HG03460 (cell line): ENCODE measurements around the gene SYT9.
"Not testable (repeated sequence)": the region's sequence is repeated elsewhere in the genome, so short reads cannot be mapped to it uniquely, and the experiment has no call there.

Experiments used
- ATAC-seq: cut with Tn5 transposase; IDR thresholded peaks from one replicate; pipeline ENCODE4 v1.9.1; 2021; ENCODE audit not compliant: unreplicated experiment

The SYT9 gene

DNA sequence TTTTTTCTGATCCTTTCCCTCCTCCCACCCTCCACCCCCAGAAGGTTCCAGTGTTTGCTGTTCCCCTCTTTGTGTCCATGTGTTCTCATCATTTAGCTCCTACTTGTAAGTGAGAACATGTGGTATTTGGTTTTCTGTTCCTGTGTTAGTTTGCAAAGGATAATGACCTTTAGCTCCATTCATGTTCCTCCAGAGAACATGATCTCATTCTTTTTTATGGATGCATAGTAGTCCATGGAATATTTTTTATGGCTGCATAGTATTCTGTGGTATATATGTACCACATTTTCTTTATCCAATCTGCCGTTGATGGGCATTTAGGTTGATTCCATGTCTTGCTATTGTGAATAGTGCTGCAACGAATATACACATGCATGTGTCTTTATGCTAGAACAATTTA, 83.7 kb downstream of the SYT9 start:
- not testable (repeated sequence) for ATAC-seq

DNA sequence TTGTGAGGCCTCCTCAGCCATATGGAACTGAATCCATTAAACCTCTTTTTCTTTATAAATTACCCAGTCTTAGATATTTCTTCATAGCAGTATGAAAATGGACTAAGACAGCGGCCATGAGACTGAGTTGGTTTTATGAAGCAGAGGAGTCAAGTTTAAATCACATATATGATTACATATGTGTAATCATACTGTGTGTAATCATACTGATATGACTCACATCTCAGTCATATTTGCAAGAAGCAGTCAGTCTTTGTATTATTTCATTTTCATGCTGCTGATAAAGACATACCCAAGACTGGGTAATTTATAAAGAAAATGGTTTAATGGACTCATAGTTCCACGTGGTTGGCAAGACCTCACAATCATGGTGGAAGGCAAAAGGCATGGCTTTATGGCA, 89.8 kb downstream of the SYT9 start:
- no peak for ATAC-seq

DNA sequence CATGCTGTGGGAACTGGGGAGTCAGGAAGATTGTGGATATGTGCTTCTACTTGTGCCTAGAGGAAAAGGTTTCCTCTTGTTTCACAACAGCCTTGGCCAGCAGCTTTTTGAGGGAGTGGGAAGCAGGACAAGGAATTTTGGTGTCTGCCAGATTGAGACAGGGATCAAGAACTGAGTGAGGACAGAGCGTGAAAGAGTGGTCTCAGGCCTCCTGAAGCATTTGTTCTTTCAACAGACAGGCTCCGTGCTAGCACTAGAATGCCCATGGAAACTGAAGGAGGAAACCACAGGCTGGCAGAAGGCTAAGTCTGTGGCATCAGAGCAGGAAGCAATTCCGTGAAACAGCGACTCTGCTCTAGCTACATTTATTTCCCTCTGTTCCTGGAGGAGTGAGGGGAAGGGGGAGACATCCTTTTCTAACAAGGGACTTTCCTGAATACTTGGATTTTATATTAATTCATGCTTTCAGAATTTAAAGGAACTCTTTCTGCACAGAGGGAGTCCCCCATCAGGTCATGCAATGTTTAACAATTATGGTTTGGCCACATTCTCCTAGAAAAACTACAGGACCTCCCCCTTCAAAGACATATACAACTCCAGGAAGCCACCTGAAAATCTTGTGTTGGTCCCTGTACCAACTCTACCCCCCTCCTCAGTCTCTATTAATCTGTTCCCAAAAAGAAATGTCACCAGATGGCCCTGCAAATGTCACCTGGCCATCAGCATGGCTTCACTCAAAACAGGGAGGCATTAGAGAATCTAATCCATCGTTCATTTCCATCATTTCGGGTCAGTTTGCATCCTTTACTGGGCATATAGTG, 96.1 kb downstream of the SYT9 start:
- ATAC-seq, result no peak

DNA sequence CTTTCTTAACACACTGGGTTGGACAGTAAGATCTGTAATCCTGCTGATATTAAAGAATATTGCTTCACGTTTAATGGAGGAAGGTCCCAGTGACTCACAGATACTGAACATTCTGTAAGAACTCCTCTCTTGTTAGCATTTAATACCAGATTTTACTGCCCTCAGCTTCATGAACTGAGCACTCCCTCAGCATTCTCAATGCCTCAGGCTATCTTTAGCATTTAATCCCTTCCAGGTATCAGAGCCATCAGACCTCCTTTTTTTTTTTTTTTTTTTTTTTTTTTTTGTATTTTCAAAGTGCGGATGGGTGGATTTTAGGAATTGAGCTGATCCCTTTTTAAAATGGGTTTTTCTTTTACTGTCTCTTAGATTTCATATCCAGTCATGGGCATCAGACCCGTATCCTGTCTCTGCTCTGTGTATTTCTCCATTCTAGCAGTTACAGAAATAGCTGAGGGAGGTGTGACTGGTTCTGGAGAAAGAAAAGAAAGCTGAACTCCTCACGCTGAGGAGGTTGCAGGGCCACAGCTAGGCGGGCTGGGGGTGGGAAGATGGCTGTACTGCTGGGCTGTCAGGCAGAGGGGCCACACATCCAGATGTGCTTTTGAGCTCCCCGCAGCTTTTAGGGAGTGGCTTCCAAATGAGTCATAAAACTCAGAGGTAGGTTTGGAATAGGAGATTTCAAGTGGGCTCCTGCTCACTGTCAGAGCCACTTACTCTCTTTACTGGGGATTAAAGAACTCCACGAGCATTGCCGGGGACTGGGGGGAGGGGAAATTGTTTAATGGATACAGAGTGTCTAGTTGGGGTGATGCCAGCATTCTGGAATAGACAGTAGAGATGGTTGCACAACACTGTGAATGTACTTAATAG, 97.0 kb downstream of the SYT9 start:
- ATAC-seq, result no peak

DNA sequence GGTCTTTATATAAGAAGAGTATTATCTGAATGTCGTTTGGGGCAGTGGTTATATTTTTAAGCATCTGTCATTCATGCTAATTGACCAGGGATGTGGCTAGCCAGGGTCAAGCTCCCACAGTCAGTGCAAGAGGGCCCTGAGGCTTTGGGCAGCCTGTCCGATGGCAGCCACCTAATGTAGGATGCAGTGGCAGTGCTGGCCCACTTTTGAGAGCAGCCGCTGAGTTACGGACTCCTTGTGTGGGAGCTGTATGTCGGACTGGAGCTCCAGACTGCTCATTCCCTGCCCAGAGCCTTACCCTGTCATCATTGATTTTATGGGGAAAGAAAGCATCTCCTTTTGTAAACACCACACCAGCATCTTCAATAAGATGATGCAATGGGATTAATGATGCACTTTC, 99.5 kb downstream of the SYT9 start:
- no peak for ATAC-seq

DNA sequence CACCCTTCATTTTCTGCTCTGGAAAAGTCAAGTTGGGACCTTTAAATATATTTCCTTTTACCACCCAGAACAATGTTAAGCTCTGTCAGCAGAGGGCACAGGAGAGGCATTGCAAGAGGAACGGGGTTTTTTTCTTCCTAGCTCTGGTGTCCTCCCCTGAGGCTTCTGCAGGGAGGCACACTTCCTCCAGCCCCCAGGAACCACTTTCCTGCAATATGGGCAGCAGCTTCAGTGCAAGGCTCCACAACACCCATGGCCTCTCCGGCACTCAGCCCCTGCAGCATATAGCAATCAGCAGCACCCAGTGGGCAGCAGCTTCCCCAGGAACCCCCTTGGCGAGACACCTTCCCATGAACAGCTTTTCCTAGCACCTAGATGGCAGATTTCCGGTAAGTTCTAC, 101.4 kb downstream of the SYT9 start:
- ATAC-seq, result no peak

DNA sequence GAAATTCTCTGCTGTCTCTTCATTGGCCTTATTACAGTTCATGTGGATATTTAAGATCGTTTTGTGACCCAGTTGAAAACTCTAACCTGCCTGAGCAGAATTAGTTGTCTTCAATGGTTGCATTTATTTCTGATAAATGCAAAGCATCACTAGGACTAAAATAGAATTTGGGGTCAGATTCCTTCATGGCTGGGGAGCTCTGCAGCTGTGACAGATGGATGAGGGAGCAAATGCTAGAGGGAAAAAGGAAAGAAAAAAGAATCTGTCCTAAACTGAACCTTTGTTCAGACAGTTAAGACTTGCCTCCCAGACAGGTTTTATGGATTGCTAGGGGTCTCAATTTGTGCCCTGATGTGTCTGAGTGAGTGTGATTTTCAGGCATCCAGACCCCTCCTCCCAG, 113.0 kb downstream of the SYT9 start:
- ATAC-seq, result no peak

DNA sequence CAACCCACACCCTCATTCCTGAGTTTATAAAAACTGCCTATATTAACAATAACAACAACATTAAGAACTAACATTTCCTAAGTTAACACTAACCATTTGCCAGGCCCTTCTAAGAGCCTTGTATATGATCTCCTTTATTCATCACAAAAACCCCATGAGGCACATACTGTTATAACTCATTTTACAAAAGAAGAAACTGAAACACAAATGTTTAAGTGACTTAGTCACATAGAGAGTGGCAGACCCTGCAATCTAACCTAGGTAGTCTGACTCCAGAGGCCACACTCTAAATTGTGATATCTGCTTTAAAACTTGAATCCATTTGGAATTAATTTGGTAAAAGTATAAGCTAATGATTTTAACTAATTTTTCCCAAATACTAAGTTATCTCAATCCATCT, 116.1 kb downstream of the SYT9 start:
- no peak for ATAC-seq

DNA sequence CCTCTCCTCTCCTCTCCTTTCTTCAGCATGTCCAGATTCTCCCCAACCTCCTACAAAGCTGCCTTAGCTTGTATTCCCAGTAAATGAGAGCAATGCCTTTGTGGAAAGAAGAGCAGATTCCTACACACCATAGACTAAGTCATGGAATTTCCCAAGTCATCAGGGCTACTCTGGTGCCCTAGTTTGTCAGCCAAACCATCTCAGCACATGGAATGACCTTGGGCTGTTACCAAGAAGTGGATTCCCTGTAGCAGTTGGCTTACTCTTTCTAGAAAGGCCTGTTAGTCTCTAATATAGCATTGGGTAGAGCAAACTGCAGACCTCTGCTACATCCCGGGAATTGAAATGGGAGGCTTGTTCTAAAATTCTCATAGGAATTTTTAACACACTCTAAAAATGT, 124.7 kb downstream of the SYT9 start:
- ATAC-seq, result no peak

DNA sequence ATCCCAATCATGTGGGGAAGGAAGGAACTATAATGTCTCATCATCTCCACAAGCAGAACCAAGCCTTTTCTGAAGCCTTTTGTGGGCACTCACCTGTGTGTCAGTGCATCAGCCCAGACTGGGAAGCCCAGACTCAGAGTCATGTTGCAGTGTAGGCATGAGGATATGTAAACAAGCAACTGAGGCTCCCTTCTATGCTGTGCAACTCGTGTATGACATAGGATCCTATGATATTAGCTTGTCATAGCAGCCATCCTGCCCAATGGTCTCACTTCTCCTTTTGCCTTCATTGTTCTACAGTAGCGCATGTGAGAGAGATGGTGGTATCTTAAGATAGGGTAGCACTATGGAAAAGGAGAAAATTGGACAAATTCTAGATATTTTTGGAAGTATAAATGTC, 130.2 kb downstream of the SYT9 start:
- no peak for ATAC-seq

DNA sequence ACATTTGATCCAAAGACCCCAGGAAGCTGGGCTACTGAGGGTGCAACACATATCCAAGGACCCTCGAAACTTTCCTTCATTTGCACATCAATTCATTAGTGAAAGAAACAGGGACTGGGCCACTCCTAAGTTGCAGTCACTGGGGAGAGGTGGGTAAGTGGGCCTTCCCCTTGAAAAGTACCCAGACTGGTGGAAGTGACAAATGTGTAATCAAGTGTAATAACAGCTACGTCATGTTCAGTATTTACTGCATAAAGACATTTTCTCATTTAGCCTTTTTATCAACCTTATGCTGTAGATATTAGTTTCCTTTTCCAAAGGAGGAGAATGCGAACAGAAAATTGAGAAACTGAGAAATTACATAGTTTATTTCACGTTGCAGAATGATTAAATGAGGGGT, 131.7 kb downstream of the SYT9 start:
- ATAC-seq, result no peak

DNA sequence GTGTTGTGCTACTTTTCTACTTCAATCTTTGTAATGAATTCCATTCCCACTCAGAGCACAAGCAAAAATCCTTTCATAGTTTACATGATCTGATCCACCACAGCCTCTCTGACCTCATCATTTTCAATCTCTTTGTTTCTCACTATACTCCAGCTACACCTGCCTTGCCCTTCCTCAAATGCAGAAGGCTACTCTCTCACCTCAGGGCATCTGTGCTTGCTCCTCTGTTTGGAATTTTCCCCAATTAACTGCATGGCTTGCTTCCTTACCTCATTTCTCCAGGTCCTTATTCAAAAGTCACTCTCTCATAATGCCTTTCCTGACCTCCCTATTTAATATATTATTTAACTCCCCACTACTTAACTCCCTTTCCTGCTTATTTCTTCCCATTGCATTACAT, 133.0 kb downstream of the SYT9 start:
- ATAC-seq, result no peak

DNA sequence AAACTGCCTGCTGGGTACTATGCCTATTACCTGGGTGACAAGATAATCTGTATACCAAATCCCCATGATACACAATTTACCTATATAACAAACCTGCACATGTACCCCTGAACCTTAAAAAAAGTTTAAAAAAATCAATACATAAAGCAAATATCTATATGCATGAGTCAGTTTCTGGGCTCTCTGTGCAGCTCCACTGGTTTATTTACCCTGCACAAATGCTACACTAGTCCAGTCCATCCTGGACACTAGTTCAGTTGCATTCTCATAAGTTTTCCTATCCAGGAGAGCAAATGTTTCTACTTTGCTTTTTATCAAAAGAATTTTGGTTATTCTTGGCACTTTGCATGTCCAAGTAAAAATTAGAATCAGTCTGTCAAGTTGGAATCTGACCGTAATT, 133.8 kb downstream of the SYT9 start:
- no peak for ATAC-seq

DNA sequence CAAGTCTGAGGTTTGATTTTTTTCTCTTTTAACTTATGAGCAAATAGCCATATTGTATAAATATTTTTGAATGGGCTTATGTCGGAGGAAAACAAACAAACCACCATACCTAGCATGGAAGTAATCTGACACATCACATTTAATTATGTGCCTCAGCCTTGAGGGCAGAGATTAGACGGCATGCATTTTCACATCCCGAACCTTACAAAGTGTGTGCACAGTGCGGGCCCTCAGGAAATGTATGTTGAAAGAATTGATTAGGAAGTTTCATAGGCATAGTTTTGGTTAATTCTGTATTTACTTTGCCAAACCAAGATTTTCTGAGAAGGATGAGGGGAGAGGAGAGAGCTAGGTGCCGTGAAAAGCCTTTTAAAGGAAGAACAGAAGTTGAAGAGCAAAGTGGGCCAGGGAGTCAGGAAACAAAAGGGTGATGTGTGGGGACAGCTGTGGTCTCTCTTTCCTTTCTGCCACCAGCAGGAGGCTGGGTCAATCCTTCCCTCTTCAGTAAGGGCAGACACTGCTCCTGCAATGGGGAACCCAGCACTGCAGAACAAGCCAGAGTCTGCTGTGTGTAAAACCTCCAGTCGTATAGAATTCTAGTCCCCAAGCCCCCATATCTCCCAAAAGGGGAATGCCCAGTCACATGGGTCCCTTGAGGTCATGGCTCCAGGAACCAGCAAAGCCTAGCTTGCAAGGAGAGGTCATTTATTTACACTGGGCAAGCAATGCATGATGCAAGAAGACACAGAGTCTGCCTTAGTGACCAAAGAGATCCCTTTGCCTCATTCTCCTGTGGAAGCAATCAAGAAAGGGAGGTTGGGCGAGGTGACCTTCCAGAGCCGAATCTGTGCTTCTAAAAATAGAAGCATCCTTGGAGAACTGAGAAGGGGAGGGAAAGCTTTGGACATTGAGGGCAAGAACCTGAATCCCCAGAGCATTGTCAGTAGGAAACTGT, 162.5 kb downstream of the SYT9 start:
- ATAC-seq, result no peak

DNA sequence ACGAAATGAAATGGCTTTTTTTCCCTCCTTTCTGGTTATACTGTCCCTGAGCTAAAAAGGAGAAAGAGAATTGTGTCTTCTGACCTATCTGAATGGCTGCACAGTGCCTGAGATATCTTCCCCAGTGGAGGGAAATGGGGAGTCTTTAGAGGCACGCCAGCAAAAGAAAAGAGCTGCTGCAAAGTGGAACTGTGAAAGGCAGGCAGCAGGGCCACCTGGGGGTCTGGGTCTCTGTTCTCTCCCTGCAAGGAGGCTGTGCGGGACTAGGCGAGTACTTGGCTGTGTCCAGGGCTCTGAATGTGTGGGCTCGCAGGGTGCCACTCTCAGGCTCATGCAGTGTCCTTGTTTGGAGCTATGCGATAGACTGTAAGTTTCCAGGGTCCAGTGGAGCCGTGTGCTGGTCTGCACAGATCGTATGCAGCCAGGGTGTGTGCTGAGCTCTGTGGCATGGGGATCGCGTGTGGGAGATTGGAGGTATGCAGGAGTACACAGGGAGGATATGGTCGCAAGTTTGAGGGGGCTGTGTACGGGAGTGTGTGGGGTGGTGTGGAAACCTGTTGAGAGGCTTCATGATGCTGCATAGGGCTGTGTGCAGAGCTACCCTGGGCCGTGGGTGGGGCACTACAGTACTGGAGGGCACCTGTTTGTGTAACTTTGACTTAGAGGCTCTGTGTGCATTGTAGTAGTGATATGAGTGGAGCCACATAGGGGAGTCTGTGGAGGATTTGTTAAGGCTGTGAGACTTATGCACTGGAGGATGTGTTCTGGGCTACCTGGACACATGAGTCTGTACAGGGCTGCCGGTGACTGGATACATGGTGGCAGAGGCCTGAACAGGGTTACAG, 163.5 kb downstream of the SYT9 start:
- ATAC-seq, result no peak

DNA sequence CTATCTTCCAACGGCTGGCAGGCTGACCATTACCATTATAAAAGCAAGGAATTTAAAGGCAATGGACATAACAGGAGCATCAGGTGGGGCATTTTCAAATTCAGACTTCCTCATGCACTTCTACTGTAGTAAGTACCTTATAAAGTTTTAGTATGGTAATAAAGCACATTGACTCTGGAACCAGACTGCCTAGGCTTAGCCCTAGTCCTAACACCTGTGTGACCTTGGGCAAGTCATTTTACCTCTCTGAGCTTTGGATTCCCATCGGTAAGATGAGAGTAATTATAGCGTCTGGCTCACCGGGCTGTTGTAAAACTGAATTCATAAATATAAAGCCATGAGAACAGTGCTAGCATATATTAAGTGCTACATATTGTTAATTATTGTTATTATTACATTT, 164.4 kb downstream of the SYT9 start:
- no peak for ATAC-seq

DNA sequence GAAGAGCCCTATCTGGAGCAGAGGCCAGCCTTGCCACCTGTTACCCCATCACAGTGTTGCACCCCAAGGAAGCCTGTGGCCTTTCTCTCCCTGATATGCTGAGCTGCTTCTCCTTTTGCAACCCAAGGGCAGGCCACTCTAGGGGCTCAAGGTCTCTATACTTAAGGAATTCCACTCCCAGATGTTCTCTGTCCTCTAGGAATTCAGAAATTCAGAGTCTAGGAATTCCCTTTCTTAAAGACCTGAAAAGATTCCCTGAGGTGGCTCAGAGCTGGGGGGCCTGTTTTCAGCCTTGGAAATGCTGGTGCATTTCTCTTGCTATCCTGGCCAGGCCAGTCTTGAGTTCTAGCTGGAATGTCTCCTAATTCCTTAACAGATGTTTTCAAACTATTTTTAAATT, 165.6 kb downstream of the SYT9 start:
- no peak for ATAC-seq

DNA sequence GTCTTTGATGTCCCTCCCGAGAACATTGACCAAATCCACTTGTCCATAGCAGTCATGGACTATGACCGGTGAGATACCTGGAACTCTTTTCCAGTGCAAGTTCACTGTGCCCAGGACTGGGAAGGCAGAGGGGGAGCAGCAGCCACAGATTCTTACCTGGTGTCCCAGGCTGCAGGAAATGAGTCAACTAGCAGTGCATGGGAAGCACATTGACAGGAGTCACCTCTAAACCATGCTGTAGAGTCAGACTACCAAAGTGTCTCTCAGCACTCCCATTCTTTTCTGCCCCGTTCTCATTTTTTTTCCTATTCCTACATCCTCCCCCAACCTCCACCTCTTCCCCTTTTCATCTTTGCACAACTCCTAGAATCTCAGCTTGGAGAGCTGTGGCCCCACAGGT, 166.4 kb downstream of the SYT9 start:
- ATAC-seq, result no peak

DNA sequence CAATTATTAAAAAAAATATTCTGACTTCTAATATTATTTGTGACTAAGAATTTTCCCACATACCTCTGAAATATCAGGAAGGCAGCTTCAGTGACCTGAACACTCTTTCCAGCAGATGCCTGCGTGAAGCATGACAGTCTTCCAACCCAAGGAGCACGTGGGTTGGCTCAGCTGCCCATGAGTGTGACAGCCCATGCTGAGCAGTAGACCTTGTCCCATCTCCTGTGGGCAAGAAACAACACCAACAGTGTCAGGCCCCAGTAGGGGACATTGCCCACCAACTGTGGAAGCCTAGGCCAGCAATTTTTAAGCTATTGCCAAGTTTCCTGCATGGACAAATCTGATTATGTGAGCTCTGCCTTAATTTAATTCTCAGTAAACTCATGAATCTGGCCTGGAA, 167.2 kb downstream of the SYT9 start:
- ATAC-seq, result no peak

DNA sequence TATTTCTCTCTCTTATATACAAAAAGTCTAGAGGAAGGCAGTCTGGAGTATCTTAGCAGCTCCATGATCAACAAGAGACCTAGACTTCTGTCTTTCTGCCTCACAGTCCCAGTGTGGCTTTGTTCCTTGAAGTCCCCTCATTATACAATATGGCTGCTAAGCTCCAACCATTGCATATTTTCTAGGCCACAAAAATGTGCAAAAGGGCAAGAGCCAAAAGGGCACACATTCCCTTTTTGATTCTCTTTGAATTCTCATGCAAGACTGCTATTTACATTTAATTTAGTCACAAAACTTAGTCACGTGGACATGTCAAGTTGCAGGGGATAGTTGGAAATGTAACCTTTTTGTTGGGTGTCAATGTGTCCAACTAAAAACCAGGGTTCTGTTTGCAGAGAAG, 169.4 kb downstream of the SYT9 start:
- ATAC-seq, result no peak
